HG02610 (cell line): ENCODE measurements around the gene PLAAT3.
A peak's percentile ranks its signal among the peaks of the same experiment; 100 is the strongest.
"Not testable (repeated sequence)": the region's sequence is repeated elsewhere in the genome, so short reads cannot be mapped to it uniquely, and the experiment has no call there.

Source experiments
- ATAC-seq: cut with Tn5 transposase; IDR thresholded peaks from one replicate; pipeline ENCODE4 v1.9.1; 2021; ENCODE audit warnings: mild to moderate bottlenecking, moderate library complexity; ENCODE audit not compliant: unreplicated experiment

The PLAAT3 gene

DNA sequence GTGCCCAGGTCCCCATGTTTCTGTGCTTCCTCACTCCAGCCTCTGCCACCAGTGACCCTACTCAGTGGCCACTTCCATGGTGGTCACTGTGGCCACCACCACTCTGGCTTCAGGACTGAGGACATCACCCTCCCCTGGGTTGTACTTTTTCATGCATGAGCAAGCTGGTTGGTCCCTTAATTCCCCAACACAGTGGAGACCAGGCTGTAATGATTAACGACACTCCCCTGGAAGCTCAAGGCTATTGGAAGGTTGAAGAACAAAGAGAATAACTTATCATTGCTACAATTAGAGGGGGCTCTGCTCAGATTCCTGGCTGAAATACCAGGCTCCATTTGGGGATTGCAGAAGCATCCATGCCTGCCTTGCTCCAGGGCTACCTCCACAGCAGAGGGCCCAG is 67.2 kb downstream of the PLAAT3 start:
- no peak for ATAC-seq

DNA sequence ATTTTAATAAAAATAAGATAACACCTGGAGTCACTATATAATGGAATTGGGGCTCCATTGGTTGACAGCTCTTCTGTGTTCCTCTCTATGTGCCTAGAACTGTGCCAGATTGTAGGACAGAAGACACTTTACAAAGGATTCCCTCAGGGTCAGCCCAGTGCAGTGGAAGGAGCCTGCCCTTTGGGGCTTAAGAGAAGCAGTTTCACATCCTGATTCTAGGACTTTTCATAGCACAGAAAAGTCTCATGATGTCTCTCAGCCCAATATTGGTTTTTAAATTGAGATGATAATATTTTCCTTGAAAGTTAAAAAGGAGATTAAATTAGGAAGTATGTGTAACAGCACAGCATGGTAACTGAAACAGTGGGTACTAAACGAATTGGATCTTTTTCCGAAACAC is 70.5 kb downstream of the PLAAT3 start:
- ATAC-seq = no peak

DNA sequence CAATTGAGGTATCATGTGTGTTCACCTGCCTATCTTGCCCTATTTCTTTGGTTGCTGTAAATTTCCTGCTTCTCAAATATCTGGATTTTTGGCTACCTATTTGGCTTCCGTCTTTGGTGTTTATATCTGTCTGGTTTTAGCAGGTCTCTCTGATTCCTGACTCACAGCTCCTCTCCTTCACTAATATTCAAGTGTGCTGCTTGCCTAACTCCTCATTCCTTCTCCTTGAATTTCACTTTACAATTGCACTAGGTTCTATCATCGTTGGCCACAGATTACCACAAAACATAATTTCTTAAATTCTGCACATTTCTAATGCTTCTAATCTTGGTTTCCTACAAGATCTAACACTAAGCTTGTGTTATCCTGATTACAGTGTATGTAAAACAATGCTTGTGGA is 71.7 kb downstream of the PLAAT3 start:
- ATAC-seq = not testable (repeated sequence)

DNA sequence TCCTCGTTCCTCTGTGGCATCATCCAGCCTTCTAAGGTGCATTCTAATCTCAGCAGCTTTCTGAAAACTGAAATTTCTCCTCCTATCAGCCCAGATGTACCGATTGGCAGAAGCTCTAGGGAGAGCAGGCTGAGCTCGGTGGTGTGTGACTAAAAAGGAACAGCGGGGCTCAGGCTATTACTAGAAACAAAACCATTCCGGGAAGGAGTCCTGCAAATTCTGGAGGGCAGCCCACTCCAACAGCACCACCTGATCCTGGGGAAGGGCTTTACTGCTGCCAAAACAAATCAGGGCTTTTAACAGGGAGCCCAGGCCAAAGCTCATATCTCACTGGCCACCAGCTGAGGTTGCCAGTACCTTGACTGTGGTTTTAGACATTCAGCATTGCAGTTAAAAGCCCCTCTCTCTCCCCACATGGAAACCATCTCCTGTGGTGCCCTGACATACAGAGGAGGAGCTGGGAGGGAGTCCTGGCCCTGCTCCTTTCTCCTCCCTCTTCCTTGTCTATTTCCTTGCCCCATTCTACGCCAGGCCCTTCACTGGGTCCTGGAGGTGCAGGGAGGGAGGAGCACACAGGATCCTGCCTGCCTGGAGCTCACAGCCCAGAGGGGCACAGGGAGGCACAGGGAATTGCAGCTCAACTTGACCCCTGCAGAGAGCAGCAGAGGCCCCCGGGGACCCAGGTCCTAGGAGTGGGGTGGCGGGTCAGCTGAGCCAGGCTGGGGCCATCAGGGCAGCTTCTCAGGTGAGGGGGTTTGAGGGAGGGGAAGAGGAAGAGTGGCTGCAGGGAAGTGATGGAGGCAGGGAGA is 76.7 kb downstream of the PLAAT3 start:
- no peak for ATAC-seq

GRCh38 chr11:63536669-63537292 is 77.5 kb downstream of the PLAAT3 start, which contains the start of gene PLAAT4:
TSS of gene PLAAT4 (plus strand) at chr11:63536808. CDS start at chr11:63536869, 61 bp downstream.
- ATAC-seq = peak; percentile 37

DNA sequence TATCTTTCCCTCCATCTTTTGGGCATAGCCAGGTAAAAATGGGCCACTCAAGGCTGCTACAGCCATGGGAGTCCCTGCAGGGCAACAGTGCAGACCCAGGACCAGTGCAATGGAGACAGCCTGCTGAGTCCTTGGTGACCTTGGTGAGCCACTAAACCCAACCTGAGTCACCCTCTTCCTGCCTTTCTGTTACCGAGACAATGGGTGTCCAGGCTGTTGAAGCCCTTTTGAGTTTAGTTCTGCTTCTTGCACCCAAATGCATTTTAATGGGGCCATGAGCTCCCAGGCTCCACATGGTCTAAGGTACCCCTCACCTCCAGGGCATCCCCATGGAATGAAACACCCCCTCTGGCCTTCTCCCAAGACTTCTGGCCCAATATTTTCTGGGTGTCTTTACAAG is 78.5 kb downstream of the PLAAT3 start:
- no peak for ATAC-seq

GRCh38 chr11:63534895-63535461 is 79.3 kb downstream of the PLAAT3 start:
- peak; percentile 45 for ATAC-seq

DNA sequence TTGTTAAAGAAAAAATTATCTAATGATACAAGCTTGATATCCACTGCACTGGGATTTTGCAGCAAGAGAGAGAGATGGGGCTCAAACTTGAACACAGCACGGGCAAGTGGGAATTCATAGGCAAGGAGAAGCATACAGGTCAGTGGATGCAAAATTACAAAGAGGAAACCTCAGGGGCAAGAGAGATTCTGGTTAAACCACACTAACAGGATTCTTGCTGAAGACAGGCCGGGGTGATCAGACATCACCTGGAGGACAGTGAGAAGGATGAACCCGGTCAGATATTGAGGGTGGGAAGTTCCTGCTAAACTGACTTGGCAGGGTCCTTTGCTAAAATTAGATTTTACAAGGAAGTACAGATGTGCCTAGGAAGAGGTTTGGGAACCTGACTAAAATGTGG is 80.2 kb downstream of the PLAAT3 start:
- no peak for ATAC-seq

- ATAC-seq = no peak
Measured at GRCh38 chr11:63532799-63533475, 81.3 kb downstream of the PLAAT3 start.

- ATAC-seq = no peak
Measured at GRCh38 chr11:63532117-63532516, 82.1 kb downstream of the PLAAT3 start.

GRCh38 chr11:63531074-63531792 is 83.0 kb downstream of the PLAAT3 start:
- peak; percentile 65 for ATAC-seq

- no peak for ATAC-seq
Measured at GRCh38 chr11:63530021-63530420, 84.2 kb downstream of the PLAAT3 start.

DNA sequence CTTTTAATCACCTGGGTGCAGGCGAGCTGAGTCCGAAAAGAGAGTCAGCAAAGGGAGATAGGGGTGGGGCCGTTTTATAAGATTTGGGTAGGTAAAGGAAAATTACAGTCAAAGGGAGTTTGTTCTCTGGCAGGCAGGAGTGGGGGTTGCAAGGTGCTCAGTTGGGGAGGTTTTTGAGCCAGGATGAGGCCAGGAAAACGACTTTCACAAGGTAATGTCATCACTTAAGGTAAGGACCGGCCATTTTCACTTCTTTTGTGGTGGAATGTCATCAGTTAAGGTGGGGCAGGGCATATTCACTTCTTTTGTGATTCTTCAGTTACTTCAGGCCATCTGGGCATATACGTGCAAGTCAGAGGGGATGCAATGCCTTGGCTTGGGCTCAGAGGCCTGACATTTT is 84.9 kb downstream of the PLAAT3 start:
- ATAC-seq = not testable (repeated sequence)

GRCh38 chr11:63528729-63529278 is 85.4 kb downstream of the PLAAT3 start:
- ATAC-seq = not testable (repeated sequence)

- ATAC-seq = not testable (repeated sequence)
Measured at GRCh38 chr11:63528156-63528555, 86.1 kb downstream of the PLAAT3 start.

GRCh38 chr11:63527667-63528066 is 86.6 kb downstream of the PLAAT3 start:
- ATAC-seq = no peak
